OCI-LY3 (cell line): ENCODE results near the gene OTOG.

ENCODE experiments used
- CTCF ChIP-seq: fragments of 200-600, 300-600 bp; sonication (generic); IDR thresholded peaks from 2 replicates; pipeline ENCODE4 v1.5.1; 2014; ENCODE audit warnings: antibody characterized with exemption, low read length, low read depth
- EZH2phosphoT487 ChIP-seq: fragments of 200-600 bp; shearing (Covaris generic); IDR thresholded peaks from 2 replicates; pipeline ENCODE4 v1.6.1; 2018; ENCODE audit warnings: antibody characterized with exemption, mixed run types, low read depth

GRCh38 chr11:17516551-17517150, 30.4 kb upstream of the OTOG start:
- TF ChIP-seq CTCF (no peak), EZH2phosphoT487 (no peak)
